K562 (cell line): ENCODE results near the gene STPG2. TPM values are rescaled to one million over a fixed set of nuclear protein-coding genes. Genes with fewer than 3 reads are reported as not detected.

Experiments used
- SP1 ChIP-seq: sonication (generic); formaldehyde crosslinking; IDR thresholded peaks from 2 replicates; pipeline ENCODE4 v1.8.1; 2022; ENCODE audit warnings: mild to moderate bottlenecking, missing genetic modification reagents
- polyA plus RNA-seq, 8 experiments: library from polyadenylated mRNA; depleted of rRNA in 4 of 8; stranded (reverse) in 5 of 8; unstranded in 3 of 8; fragments of >200 nt; fragmentation: Nextera tagmentation in 2 of 8; fragmentation: Illumina TruSeq in 1 of 8; extraction: Ambion mirVana in 2 of 8; extraction: Trizol in 1 of 8; gene quantifications; 2 replicates each; pipeline versions ENCODE4 v1.2.1 to v1.2.3, GENCODE V29; 2011 to 2014; ENCODE audit warnings: inconsistent platforms in 1 of 8, missing spikeins in 1 of 8
- total RNA-seq, 7 experiments: library from RNA; depleted of rRNA in 6 of 7; stranded (reverse); fragments of >200 nt in 6 of 7; fragmentation: Illumina TruSeq in 2 of 7; extraction: Trizol in 2 of 7; gene quantifications; 2 replicates each; pipeline versions ENCODE4 v1.2.1 to v1.2.3, GENCODE V29; 2011 to 2021; ENCODE audit warnings: low replicate concordance in 1 of 7
- TF ChIP-seq, protein P1 (sequence below), 2 experiments: fragments of 450-650 bp; IDR thresholded peaks; 2 replicates each; pipeline ENCODE4 v1.6.1; 2016; ENCODE audit warnings: mild to moderate bottlenecking in 2 of 2, borderline replicate concordance in 1 of 2, low read depth in 1 of 2, moderate library complexity in 1 of 2
- TF ChIP-seq, protein P2 (sequence below): fragments of 200-600 bp; sonication (generic); IDR thresholded peaks from one replicate; pipeline ENCODE4 v1.6.1; 2012; ENCODE audit warnings: mild to moderate bottlenecking, low read depth, low read length, inconsistent platforms
- TF ChIP-seq, protein P3 (sequence below): sonication (generic); formaldehyde crosslinking; IDR thresholded peaks from 2 replicates; pipeline ENCODE4 v1.8.0; 2022; ENCODE audit warnings: mild to moderate bottlenecking, missing genetic modification reagents

Gene STPG2
- total and polyA plus RNA-seq, 9 of the 15 experiments (the other 6 are each of a cell fraction or from before 2014, with no cell fraction given), result not detected

DNA sequence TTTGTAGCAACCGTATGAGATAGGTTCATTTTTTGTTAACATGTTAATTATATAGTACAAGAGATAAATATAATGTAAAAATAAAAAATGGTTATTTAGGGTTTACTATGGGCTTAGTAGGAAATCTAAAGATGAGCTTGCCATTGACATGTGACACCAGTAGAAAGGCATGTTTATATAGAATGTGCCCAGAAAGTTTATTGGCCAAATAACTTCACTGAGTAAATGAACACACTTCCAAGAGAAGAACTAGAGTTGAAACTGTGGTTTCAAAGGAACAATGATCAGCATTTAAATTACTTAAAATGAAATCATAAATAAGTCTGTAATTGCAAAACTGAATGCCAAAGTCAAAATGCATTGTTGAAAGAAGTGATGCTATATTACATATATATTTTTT, 503.3 kb downstream of the STPG2 start (continued):
- TF ChIP-seq, protein P1, sequence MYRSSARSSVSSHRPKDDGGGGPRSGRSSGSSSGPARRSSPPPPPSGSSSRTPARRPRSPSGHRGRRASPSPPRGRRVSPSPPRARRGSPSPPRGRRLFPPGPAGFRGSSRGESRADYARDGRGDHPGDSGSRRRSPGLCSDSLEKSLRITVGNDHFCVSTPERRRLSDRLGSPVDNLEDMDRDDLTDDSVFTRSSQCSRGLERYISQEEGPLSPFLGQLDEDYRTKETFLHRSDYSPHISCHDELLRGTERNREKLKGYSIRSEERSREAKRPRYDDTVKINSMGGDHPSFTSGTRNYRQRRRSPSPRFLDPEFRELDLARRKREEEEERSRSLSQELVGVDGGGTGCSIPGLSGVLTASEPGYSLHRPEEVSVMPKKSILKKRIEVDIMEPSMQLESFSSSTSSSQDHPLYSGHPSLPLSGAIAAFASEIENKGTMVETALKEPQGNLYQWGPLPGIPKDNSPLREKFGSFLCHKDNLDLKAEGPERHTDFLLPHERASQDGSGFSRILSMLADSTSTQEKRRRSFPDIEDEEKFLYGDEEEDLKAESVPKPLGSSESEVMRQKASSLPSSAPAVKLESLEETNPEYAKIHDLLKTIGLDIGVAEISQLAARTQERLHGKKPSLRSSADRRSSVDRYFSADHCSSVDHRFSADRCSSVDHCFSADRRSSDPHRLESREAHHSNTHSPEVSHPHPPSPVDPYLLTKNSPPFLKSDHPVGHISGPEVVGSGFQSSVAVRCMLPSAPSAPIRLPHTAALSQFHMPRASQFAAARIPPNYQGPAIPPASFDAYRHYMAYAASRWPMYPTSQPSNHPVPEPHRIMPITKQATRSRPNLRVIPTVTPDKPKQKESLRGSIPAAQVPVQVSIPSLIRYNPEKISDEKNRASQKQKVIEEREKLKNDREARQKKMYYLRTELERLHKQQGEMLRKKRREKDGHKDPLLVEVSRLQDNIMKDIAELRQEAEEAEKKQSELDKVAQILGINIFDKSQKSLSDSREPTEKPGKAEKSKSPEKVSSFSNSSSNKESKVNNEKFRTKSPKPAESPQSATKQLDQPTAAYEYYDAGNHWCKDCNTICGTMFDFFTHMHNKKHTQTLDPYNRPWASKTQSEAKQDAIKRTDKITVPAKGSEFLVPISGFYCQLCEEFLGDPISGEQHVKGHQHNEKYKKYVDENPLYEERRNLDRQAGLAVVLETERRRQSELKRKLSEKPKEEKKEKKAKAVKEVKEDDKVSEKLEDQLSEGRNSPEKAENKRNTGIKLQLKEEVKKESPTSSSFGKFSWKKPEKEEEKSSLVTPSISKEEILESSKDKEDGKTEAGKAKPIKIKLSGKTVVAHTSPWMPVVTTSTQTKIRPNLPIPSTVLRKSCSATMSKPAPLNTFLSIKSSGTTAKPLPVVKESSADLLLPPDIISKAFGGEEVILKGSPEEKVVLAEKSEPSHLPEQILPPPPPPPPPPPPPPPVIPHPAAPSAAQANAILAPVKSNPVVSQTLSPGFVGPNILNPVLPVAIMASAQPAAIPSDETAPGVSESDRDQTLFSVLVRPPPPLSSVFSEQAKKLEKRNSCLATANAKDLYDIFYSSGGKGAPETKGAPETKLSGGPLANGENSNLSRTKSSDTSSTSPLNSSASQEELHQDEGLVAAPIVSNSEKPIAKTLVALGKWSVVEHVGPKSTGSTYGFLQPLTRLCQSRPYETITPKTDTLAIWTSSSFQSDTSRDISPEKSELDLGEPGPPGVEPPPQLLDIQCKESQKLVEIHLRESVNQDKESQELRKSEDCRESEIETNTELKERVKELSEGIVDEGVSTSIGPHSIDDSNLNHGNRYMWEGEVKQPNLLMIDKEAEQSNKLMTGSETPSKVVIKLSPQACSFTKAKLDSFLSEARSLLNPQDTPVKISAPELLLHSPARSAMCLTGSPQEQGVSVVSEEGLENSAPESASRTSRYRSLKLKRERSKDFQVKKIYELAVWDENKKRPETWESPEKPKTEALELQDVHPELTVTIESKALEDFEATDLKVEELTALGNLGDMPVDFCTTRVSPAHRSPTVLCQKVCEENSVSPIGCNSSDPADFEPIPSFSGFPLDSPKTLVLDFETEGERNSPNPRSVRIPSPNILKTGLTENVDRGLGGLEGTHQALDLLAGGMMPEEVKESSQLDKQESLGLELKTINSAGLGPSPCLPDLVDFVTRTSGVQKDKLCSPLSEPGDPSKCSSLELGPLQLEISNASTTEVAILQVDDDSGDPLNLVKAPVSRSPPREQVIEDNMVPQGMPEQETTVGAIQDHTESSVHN (IDR thresholded peaks at IDR 0.05; ENCODE audit: borderline replicate concordance in 1 of 2, low read depth in 1 of 2), result no peak
- TF ChIP-seq, protein P2, sequence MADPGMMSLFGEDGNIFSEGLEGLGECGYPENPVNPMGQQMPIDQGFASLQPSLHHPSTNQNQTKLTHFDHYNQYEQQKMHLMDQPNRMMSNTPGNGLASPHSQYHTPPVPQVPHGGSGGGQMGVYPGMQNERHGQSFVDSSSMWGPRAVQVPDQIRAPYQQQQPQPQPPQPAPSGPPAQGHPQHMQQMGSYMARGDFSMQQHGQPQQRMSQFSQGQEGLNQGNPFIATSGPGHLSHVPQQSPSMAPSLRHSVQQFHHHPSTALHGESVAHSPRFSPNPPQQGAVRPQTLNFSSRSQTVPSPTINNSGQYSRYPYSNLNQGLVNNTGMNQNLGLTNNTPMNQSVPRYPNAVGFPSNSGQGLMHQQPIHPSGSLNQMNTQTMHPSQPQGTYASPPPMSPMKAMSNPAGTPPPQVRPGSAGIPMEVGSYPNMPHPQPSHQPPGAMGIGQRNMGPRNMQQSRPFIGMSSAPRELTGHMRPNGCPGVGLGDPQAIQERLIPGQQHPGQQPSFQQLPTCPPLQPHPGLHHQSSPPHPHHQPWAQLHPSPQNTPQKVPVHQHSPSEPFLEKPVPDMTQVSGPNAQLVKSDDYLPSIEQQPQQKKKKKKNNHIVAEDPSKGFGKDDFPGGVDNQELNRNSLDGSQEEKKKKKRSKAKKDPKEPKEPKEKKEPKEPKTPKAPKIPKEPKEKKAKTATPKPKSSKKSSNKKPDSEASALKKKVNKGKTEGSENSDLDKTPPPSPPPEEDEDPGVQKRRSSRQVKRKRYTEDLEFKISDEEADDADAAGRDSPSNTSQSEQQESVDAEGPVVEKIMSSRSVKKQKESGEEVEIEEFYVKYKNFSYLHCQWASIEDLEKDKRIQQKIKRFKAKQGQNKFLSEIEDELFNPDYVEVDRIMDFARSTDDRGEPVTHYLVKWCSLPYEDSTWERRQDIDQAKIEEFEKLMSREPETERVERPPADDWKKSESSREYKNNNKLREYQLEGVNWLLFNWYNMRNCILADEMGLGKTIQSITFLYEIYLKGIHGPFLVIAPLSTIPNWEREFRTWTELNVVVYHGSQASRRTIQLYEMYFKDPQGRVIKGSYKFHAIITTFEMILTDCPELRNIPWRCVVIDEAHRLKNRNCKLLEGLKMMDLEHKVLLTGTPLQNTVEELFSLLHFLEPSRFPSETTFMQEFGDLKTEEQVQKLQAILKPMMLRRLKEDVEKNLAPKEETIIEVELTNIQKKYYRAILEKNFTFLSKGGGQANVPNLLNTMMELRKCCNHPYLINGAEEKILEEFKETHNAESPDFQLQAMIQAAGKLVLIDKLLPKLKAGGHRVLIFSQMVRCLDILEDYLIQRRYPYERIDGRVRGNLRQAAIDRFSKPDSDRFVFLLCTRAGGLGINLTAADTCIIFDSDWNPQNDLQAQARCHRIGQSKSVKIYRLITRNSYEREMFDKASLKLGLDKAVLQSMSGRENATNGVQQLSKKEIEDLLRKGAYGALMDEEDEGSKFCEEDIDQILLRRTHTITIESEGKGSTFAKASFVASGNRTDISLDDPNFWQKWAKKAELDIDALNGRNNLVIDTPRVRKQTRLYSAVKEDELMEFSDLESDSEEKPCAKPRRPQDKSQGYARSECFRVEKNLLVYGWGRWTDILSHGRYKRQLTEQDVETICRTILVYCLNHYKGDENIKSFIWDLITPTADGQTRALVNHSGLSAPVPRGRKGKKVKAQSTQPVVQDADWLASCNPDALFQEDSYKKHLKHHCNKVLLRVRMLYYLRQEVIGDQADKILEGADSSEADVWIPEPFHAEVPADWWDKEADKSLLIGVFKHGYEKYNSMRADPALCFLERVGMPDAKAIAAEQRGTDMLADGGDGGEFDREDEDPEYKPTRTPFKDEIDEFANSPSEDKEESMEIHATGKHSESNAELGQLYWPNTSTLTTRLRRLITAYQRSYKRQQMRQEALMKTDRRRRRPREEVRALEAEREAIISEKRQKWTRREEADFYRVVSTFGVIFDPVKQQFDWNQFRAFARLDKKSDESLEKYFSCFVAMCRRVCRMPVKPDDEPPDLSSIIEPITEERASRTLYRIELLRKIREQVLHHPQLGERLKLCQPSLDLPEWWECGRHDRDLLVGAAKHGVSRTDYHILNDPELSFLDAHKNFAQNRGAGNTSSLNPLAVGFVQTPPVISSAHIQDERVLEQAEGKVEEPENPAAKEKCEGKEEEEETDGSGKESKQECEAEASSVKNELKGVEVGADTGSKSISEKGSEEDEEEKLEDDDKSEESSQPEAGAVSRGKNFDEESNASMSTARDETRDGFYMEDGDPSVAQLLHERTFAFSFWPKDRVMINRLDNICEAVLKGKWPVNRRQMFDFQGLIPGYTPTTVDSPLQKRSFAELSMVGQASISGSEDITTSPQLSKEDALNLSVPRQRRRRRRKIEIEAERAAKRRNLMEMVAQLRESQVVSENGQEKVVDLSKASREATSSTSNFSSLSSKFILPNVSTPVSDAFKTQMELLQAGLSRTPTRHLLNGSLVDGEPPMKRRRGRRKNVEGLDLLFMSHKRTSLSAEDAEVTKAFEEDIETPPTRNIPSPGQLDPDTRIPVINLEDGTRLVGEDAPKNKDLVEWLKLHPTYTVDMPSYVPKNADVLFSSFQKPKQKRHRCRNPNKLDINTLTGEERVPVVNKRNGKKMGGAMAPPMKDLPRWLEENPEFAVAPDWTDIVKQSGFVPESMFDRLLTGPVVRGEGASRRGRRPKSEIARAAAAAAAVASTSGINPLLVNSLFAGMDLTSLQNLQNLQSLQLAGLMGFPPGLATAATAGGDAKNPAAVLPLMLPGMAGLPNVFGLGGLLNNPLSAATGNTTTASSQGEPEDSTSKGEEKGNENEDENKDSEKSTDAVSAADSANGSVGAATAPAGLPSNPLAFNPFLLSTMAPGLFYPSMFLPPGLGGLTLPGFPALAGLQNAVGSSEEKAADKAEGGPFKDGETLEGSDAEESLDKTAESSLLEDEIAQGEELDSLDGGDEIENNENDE, result no peak
- TF ChIP-seq SP1 (CRISPR knock-in tag), result no peak
- TF ChIP-seq, protein P3, sequence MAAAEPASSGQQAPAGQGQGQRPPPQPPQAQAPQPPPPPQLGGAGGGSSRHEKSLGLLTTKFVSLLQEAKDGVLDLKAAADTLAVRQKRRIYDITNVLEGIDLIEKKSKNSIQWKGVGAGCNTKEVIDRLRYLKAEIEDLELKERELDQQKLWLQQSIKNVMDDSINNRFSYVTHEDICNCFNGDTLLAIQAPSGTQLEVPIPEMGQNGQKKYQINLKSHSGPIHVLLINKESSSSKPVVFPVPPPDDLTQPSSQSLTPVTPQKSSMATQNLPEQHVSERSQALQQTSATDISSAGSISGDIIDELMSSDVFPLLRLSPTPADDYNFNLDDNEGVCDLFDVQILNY (CRISPR knock-in tag), result no peak
